NK-92 (cell line): ENCODE results near the gene IGSF6.

Source experiments
- DNase-seq: peaks from one replicate; lab custom pipeline; 2025; ENCODE audit not compliant: unreplicated experiment; lab: John Stamatoyannopoulos, UW

The IGSF6 gene

DNA sequence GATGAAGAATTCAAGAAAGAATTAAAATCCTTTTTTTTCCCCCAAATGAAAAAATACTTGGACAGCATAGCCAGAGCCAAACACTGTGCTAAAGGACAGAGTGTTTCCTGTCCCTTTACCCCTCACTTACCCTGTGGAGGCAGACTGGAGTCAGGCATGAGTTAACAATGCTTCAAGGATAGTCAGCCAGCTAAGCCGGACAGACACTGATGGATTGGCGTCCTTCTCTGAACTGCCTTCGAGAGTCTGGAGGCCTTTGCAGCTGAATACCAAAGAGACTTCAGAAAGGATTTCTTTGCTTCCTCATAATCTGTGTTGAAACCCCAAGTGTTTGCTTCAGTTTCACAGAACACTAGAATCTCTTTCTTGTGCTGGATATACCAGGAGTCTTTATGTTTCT lies 48.5 kb downstream of the IGSF6 start:
- no peak for DNase-seq

DNA sequence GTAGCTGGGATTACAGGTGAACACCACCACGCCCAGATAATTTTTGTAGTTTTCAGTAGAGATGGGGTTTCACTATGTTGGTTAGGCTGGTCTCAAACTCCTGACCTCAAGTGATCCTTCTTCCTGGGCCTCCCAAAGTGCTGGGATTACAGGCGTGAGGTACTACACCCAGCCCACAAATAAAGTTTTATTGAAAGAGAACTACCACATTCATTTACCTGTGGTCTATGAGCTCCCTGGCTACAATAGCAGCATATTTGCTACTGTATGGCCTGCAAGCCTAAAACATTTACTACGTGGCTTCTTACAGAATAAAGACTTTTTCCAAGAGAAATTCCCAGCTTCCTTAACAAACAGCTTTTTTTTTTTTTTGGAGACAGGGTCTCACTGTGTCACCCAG lies 49.6 kb downstream of the IGSF6 start:
- no peak for DNase-seq

DNA sequence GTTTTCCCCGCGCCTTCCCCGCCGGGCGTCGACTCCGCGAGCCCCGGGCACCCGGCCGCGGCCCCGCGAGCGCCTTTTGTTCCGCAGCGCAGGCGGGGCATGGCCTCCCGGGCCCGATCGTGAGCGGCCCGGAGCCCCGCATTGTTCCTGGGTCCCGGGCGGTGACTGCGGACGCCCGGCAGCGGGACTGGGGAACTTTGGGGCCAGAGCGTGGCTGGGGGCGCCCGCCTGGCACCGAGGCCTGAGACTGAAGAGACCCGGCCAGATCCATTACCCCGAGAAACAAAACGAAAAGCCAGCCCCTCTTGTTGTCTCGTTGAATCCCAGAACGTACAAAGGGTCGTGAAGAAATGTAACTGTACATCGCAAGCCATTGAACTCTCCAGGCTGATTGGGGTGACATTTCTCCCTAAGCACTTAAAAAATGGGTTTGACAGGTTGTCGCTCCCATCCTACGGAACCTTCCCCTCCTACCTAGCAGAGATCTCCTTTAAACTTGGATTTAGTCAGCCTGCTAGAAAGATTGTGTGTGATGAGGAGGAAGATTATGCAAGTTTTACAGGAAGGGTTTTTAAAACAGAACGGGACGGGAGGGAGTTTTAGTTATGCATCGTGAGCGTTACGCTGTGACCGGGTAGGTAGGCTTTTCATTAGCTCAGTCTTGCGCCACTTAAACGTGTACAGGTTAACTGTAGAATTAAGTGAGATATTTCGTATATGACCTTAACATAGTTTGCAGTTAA lies 52.2 kb downstream of the IGSF6 start:
- no peak for DNase-seq

DNA sequence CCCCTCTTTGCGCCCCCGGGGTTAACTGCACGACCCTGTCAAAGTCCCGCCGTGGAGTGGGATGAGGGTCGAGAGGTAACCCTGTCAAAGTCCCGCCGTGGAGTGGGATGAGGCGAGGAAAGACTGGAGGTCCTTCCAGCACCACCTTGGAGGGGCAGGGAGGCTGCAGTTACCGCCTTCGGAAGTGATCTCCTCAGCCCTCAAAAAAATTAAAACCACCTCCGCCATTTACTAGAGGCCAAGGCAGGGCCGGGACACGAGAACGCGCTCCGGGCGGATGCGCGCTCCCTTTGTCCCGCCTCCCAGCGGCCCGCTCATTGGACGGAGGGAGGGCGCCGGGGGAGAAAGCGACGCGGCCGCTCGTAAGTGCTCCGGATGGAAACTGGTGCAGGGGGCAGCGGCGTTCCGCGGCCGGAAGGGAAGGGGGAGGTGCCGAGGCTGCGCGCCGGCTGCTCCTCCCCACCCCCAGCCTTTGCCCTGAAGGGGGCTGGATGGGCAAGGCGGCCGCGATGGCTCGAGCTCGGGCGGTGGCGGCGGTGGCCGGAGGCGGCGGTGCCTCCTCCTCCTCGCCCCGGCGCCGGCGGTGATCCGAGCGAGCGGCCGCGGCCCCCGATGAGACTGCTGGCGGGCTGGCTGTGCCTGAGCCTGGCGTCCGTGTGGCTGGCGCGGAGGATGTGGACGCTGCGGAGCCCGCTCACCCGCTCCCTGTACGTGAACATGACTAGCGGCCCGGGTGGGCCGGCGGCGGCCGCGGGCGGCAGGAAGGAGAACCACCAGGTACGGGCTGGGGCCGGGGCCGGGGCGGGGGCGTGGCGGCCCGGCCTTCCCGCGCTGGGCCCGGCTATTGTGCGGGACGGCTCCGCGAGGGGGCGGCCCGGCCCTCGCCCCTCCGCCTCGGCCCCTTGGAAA lies 53.0 kb downstream of the IGSF6 start, which contains the start of gene METTL9:
Gene METTL9, plus strand, starts transcription at position 456 of the 909 bp plus-strand sequence. Its CDS starts 157 bp downstream, at position 613.
- peak; percentile 57 for DNase-seq

DNA sequence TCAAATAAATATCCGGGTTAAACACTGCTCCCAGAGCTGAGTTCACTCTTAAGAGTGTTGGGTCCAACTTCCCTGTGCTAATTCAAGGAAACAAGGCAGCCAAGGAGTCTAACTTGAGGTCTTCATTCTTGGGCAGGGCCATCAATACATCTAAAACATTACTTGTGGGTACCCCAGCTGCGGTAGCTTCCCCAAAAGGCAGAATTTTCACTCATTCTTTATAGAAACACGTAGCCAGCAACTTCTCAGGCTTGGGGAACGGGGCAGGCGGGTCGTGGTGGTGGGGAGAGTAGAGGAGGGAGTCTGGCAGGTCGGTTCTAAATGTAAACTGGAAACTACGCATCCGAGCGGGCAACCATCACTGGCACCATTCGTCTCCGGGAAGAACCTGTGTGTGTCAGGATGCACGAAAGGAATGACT lies 53.7 kb downstream of the IGSF6 start:
- no peak for DNase-seq

DNA sequence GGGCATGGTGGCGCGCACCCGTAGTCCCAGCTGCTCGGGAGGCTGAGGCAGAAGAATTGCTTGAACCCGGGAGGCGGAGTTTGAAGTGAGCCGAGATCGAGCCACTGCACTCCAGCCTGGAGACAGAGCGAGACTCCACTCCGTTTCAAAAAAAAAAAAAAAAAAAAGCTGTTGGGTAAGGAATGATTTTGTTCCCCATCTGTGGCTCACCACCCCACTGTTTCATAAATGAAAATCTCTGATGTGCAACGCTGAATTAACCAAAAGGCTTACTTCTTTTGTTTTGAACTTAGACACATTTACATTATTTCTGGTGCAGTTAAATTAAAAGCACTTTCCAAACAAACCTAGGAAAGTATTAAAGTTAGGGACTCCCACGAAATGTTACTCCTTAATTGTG lies 54.2 kb downstream of the IGSF6 start:
- DNase-seq: no peak

DNA sequence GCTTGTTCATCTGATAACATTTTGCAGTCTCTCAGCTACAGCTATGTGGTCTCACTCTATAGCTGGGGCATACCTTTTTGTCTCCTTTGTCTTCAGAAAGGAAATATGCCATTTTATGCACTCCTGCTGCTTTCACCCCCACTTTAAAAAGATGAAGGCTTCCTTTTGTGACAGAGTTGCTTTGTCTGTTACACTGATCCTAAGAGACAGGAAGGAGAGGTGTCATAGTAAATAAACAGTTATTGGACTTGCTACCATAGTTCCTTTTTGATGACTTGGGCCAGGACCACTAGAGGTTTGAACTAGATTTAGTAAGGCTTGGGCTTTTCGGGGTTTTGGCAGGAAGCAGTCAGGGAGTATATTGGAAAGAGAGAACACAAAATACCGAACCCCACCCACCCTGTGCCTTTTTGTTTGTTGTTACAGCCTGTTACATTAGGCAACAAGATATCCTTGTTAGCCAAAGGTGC lies 54.8 kb downstream of the IGSF6 start:
- no peak for DNase-seq

DNA sequence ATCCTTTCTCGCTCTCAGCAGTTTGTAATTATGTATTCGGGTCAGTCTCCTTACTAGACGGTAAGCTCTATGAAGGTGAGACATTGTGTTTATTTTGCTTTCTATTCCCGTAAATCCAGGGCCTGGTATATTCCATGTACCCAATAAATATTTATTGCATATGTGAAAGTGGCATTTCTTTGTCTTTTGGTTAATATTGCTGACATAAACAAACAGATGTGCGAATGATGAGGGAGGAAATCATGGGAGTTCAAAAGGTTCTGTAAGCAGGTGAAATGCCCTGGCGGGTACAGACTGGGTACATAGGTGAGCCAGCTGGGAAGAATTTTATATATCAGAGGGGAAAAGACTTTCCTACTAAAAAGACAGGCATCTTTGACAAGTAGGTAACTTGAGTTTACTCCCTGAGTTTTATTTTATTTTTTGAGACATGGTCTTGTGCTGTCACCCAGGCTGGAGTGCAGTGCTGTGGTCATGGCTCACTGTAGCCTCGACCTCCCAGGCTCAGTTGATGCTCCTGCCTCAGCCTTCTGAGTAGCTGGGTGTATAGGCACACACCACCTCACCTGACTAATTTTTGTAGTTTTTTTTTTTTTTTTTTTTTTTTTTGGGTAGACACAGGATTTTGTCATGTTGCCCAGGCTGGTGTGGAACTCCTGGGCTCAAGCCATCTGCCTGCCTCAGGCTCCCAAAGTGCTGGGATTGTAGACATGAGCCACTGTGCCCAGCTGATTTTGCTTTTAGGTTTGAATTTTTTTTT lies 58.7 kb downstream of the IGSF6 start:
- no peak for DNase-seq

DNA sequence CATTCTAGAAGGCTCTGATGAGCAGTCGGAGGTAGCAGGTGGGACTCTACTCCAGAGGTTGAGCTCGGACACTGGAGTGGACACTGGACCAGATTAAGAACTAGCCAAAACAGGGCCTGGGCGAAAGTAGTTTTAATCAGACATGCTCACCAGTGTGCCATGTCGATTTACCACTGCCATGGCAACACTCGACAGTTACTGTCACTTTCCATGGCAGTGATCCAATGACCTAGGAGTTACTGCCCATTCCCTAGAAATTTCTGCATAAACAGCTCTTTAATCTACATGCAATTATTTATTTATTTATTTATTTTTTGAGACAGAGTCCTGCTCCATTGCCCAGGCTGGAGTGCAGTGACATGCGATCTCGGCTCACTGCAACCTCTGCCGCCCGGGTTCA lies 60.2 kb downstream of the IGSF6 start:
- no peak for DNase-seq

DNA sequence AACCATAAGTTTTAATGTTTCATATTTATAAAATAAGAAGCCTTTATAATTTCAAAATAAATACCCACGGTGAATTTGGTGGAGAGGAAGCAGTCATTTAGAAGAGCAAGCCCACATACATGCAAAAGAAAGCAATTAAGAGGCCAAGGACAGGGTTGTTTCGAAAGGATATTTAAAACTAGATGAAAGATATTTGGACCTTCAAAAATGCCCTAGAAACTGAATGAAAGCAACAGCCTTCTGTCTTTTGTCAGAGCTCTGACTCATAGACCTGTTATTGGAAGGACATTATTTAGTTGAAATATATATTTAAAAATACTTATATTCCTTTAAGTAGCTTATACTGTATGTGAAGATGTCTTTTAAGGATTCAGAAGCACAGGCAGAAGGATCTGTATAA lies 61.6 kb downstream of the IGSF6 start:
- DNase-seq: no peak

DNA sequence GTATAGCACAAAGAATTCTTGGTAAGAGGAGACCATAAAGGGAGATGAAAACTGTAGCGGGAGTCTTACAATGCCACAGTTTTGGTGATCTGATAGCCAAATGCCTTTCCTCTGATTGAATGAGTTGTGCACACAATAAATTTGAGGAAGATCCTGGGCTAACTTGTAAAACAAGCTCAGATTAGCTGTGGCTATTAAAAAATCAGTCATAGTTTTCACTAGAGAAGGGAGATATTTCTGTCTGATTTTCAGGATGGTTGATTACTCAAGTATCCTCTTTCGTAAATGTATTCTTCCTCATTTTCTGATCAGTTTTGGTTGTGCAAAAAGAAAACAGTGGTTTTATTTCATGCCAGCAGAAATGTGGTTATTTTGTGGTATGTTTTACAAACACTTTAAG lies 62.1 kb downstream of the IGSF6 start:
- no peak for DNase-seq

DNA sequence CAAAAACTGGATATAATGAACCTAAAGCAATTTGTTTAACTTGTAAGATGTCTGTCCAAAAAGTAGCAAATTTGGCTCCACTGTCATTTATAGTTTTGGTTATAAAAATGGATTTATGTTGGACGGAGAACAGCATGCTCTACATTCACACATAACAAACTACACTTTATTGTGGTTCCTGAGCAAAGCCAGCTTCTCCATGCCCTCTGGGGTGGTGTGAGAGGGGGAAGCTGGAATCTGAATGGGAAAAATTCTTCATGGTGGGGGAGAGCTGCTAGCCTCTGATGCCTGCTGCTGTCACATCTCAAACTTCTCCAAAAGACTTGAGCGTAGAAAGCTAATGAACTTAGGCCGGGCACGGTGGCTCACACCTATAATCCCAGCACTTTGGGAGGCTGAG lies 62.9 kb downstream of the IGSF6 start:
- no peak for DNase-seq
